K562 (cell line): ENCODE results near the gene ZMYM1. TPM values are rescaled to one million over a fixed set of nuclear protein-coding genes. Genes with fewer than 3 reads are reported as not detected.
"Not testable (repeated sequence)": the region's sequence is repeated elsewhere in the genome, so short reads cannot be mapped to it uniquely, and the experiment has no call there.

Experiments
- ATAC-seq: fragments of 200-7000 bp; cut with Tn5 transposase; 3 replicates; pipeline ENCODE4 v1.9.1; 2020; ENCODE audit warnings: moderate library complexity
- BruUV-seq: library from RNA; stranded (reverse); fragments of 400-500 nt; replicated peaks from 2 replicates; lab custom pipeline; 2021; lab: Mats Ljungman, UMichigan
- CTCF ChIA-PET: fragments of 300-600 bp; formaldehyde crosslinking; extraction: SDS; loops from one replicate; lab custom pipeline; 2021; ENCODE audit warnings: low intra/inter-chr PET ratio; lab: Yijun Ruan, JAX
- POLR2A ChIA-PET: fragments of 300-600, 350-650 bp; sonication (Branson Sonifier 250); formaldehyde crosslinking; extraction: SDS; loops from one replicate; lab custom pipeline; 2021; ENCODE audit warnings: antibody characterized with exemption, inconsistent platforms; lab: Yijun Ruan, JAX
- DNase-seq, 4 experiments: peaks; one replicate each; pipeline versions ENCODE4 v3.0.0 to v3.0.0-alpha.2; 2011 to 2018; ENCODE audit warnings: low spot score in 3 of 4, mixed read lengths in 3 of 4; ENCODE audit errors: extremely low read depth in 1 of 4
- FAIRE-seq: peaks from 2 replicates; lab custom pipeline; 2011; peaks lifted over from hg19 to GRCh38; lab: Jason Lieb, UNC
- H2AFZ ChIP-seq: 2 replicates; pipeline ENCODE4 v1.6.0; 2011; ENCODE audit warnings: low read depth, low read length, control low read depth, inconsistent platforms
- H3K27ac ChIP-seq: fragments of 200-600 bp; 3 replicates; pipeline ENCODE4 v1.8.0; 2011; ENCODE audit warnings: low read depth, mild to moderate bottlenecking, control low read depth, inconsistent platforms, low read length, moderate library complexity, mixed read lengths; ENCODE audit errors: extremely low read depth
- H3K27me3 ChIP-seq, 2 experiments: fragments of 300-600 bp in 1 of 2; 2 replicates in 1 of 2; 3 replicates in 1 of 2; pipeline versions ENCODE4 v1.6.0 to v1.8.0; 2011; ENCODE audit warnings: inconsistent platforms in 2 of 2, low read length in 2 of 2, mild to moderate bottlenecking in 1 of 2, mixed read lengths in 1 of 2, moderate library complexity in 1 of 2; ENCODE audit not compliant: control insufficient read depth in 2 of 2, insufficient read depth in 2 of 2
- H3K36me3 ChIP-seq: fragments of 300-600 bp; 3 replicates; pipeline ENCODE4 v1.8.0; 2011; ENCODE audit warnings: mild to moderate bottlenecking, low read length, inconsistent platforms; ENCODE audit not compliant: control insufficient read depth, insufficient read depth
- H3K4me1 ChIP-seq, 2 experiments: fragments of 200-600 bp in 1 of 2; replicated peaks in 1 of 2; 2 replicates in 1 of 2; 3 replicates in 1 of 2; pipeline versions ENCODE4 v1.5.1 to v1.8.0; 2011; ENCODE audit warnings: inconsistent platforms in 2 of 2, low read length in 2 of 2, mild to moderate bottlenecking in 1 of 2, mixed read lengths in 1 of 2, moderate library complexity in 1 of 2; ENCODE audit not compliant: control insufficient read depth in 2 of 2, insufficient read depth in 2 of 2
- H3K4me2 ChIP-seq: 2 replicates; pipeline ENCODE4 v1.6.1; 2011; ENCODE audit warnings: low read length, control low read depth, inconsistent platforms, mixed read lengths; ENCODE audit not compliant: insufficient read depth
- H3K4me3 ChIP-seq: fragments of 200-600 bp; sonication (generic), shearing (Covaris generic); 2 replicates; pipeline ENCODE4 v1.5.1; 2016; ENCODE audit warnings: control low read depth, inconsistent platforms
- H3K79me2 ChIP-seq: fragments of 200-600 bp; 3 replicates; pipeline ENCODE4 v1.8.0; 2011; ENCODE audit warnings: low read length, inconsistent platforms; ENCODE audit not compliant: control insufficient read depth, insufficient read depth
- H3K9ac ChIP-seq, 2 experiments: 2 replicates each; pipeline versions ENCODE4 v1.6.0 to v1.6.1; 2011; ENCODE audit warnings: low read depth in 2 of 2, low read length in 2 of 2, control low read depth in 1 of 2, inconsistent platforms in 1 of 2, mild to moderate bottlenecking in 1 of 2, mixed read lengths in 1 of 2; ENCODE audit not compliant: insufficient read depth in 1 of 2
- H3K9me1 ChIP-seq: one replicate; pipeline ENCODE4 v1.6.0; 2011; ENCODE audit warnings: inconsistent platforms, mild to moderate bottlenecking, low read length, moderate library complexity; ENCODE audit not compliant: control insufficient read depth, insufficient read depth
- H3K9me3 ChIP-seq: replicated peaks from 2 replicates; pipeline ENCODE4 v1.5.1; 2011; ENCODE audit warnings: low read depth, low read length, inconsistent platforms; ENCODE audit not compliant: control insufficient read depth, insufficient read depth
- H4K20me1 ChIP-seq: replicated peaks from 2 replicates; pipeline ENCODE4 v1.6.1; 2011; ENCODE audit warnings: low read length, inconsistent platforms, mixed read lengths; ENCODE audit not compliant: control insufficient read depth, insufficient read depth
- BCOR ChIP-seq: fragments of 450-650 bp; IDR thresholded peaks from 2 replicates; pipeline ENCODE4 v1.6.1; 2016
- ZNF146 ChIP-seq: IDR thresholded peaks from one replicate; pipeline ENCODE4 v1.6.1; 2018; ENCODE audit warnings: missing compliant biosample characterization; ENCODE audit not compliant: unreplicated experiment
- WGBS: fragments of 100-300 bp; shearing (Covaris generic); methylation state at CpG from one replicate; pipeline ENCODE4 v1.1.6; 2016; ENCODE audit warnings: low coverage, mixed read lengths; ENCODE audit not compliant: insufficient coverage; ENCODE audit errors: missing lambda C conversion rate; 5-methylcytosine and 5-hydroxymethylcytosine counted together
- in situ Hi-C: fragments of 300-500 bp; cut with MboI; formaldehyde crosslinking; loops from 4 replicates; pipeline ENCODE4 v1.15.0; 2018; ENCODE audit warnings: inconsistent platforms, mixed read lengths
- intact Hi-C: fragments of 100-400 bp; cut with micrococcal nuclease; formaldehyde crosslinking; loops from 2 replicates; pipeline ENCODE4 v1.14.2; 2022
- polyA plus RNA-seq, 8 experiments: library from polyadenylated mRNA; depleted of rRNA in 4 of 8; stranded (reverse) in 5 of 8; unstranded in 3 of 8; fragments of >200 nt; fragmentation: Nextera tagmentation in 2 of 8; fragmentation: Illumina TruSeq in 1 of 8; extraction: Ambion mirVana in 2 of 8; extraction: Trizol in 1 of 8; gene quantifications; 2 replicates each; pipeline versions ENCODE4 v1.2.1 to v1.2.3, GENCODE V29; 2011 to 2014; ENCODE audit warnings: inconsistent platforms in 1 of 8, missing spikeins in 1 of 8
- total RNA-seq, 7 experiments: library from RNA; depleted of rRNA in 6 of 7; stranded (reverse); fragments of >200 nt in 6 of 7; fragmentation: Illumina TruSeq in 2 of 7; extraction: Trizol in 2 of 7; gene quantifications; 2 replicates each; pipeline versions ENCODE4 v1.2.1 to v1.2.3, GENCODE V29; 2011 to 2021; ENCODE audit warnings: low replicate concordance in 1 of 7
- TF ChIP-seq, protein P1 (sequence below): fragments of 450-650 bp; IDR thresholded peaks from 2 replicates; pipeline ENCODE4 v1.6.1; 2016

ZMYM1 gene
- total and polyA plus RNA-seq, 9 of the 15 experiments (the other 6 are each of a cell fraction or from before 2014, with no cell fraction given), result 7.5 to 25.4 (median 15.8) TPM

DNA sequence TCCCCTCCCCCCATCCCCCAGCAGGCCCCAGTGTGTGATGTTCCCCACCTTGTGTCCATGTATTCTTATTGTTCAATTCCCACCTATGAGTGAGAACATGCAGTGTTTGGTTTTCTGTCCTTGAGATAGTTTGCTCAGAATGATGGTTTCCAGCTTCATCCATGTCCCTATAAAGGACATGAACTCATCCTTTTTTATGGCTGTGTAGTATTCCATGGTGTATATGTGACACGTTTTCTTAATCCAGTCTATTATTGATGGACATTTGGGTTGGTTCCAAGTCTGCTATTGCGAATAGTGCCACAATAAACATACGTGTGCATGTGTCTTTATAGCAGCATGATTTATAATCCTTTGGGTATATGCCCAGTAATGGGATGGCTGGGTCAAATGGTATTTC, 24.9 kb upstream of the ZMYM1 start:
- not testable (repeated sequence) for H3K9me3 ChIP-seq, BruUV-seq
- POLR2A ChIA-PET, result interaction anchor here (1.0 kb wide), 1 partner anchor 10 kb away, joined by 4 read pairs; no protein-coding TSS in a partner anchor

DNA sequence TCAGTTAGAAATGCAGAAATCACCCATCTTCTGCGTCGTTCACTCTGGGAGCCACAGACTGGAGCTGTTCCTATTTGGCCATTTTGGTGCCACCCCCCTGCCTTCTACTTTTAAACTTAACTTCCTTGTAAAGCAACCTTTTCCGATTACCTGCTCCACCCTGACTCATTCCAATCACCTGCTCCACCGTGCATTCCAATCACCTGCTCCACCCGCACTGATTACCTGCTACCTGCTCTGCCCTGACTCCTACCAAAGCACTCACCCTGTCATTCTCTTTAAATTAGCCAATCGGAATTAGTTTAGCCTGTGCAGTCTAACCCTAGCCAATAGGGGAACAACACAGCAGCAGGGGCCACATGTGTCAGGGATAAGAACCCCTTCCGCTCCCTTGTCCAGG, 20.9 kb upstream of the ZMYM1 start:
- H3K27ac ChIP-seq, in situ Hi-C loops, BruUV-seq, DNase-seq, H3K36me3 ChIP-seq, CTCF ChIA-PET, POLR2A ChIA-PET, H3K4me3 ChIP-seq, H2AFZ ChIP-seq, intact Hi-C loops, FAIRE-seq, H3K4me2 ChIP-seq, H4K20me1 ChIP-seq, H3K9ac ChIP-seq, H3K79me2 ChIP-seq, H3K4me1 ChIP-seq, H3K9me1 ChIP-seq, H3K9me3 ChIP-seq, ATAC-seq: not testable (repeated sequence)
- H3K27me3 ChIP-seq, result peaks cover 3 to 11% of the 10 kb centered on the region in 2 experiments; a peak in 3 of 5 replicates
- 19% methylated on average over 7 of the region's 7 CpGs for WGBS
- TF ChIP-seq, protein P1, sequence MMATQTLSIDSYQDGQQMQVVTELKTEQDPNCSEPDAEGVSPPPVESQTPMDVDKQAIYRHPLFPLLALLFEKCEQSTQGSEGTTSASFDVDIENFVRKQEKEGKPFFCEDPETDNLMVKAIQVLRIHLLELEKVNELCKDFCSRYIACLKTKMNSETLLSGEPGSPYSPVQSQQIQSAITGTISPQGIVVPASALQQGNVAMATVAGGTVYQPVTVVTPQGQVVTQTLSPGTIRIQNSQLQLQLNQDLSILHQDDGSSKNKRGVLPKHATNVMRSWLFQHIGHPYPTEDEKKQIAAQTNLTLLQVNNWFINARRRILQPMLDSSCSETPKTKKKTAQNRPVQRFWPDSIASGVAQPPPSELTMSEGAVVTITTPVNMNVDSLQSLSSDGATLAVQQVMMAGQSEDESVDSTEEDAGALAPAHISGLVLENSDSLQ, result peak; percentile 16; the same call in 1 of the 2 replicates

More for the DNA sequence above, 24.9 kb upstream of the ZMYM1 start:
- H3K27me3 ChIP-seq, result peaks cover 11 to 14% of the 10 kb centered on the region in 2 experiments; a peak in 3 of 5 replicates
- H3K9me1 ChIP-seq, H2AFZ ChIP-seq, H3K27ac ChIP-seq, H3K79me2 ChIP-seq, FAIRE-seq, H3K4me3 ChIP-seq, DNase-seq, CTCF ChIA-PET, ATAC-seq, H3K4me2 ChIP-seq, H3K4me1 ChIP-seq, in situ Hi-C loops, intact Hi-C loops, H3K36me3 ChIP-seq, H4K20me1 ChIP-seq, H3K9ac ChIP-seq: not testable (repeated sequence)
- TF ChIP-seq ZNF146 (CRISPR knock-in tag) (peak; percentile 88), BCOR (peak; percentile 65)
- WGBS, result 0% methylated on average over 3 of the region's 3 CpGs
